ENCODE measurements around the gene CLNK.

The CLNK gene

DNA sequence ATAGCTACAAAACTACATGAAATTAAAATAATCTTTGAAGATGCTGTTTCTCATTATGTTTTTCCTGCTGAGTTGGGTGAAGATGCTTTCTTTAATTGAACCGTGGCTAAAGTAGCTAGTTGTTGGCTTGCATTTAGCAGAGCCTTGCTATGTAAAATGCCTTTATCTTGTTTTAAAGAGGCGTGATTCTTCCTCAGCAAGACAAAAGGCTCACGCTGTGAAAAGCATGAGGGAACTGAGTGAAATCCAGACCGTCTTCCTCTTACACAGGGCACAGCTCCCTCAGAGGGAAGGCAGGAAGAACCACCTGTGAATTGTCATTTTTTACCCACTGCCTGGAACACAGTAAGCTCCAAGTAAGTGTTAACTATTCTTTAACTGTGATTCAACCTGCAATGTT is 188.4 kb downstream of the CLNK start:
- no peaks in the 10 kb centered on the region for H3K4me1 ChIP-seq (ENCODE audit: low read length)
- no peaks in the 10 kb centered on the region for H3K36me3 ChIP-seq (replicated peaks; ENCODE audit: low read depth, low read length)
- H3K27me3 ChIP-seq (ENCODE audit: low read depth, low read length), result no peaks in the 10 kb centered on the region; the same call in 1 of the 2 replicates
- H3K27ac ChIP-seq (ENCODE audit: low read length), result no peak overlapping the region
- no peaks in the 10 kb centered on the region for H3K9me3 ChIP-seq (ENCODE audit: insufficient read depth, low read length)
- no peak overlapping the region for H3K4me2 ChIP-seq (ENCODE audit: low read length)
- H3K4me3 ChIP-seq (ENCODE audit: low read length), result no peak overlapping the region
- H4K20me1 ChIP-seq (ENCODE audit: insufficient read depth, low read length), result no peaks in the 10 kb centered on the region
- no peaks in the 10 kb centered on the region for H3K79me2 ChIP-seq (ENCODE audit: low read length)
- H3K9ac ChIP-seq (ENCODE audit: low read length), result no peak overlapping the region
- no peak overlapping the region for H2AFZ ChIP-seq (ENCODE audit: low read depth, low read length)
- no peak for TF ChIP-seq EZH2phosphoT487 (IDR thresholded peaks at IDR 0.05; ENCODE audit: low read depth)
- TF ChIP-seq, protein P1, sequence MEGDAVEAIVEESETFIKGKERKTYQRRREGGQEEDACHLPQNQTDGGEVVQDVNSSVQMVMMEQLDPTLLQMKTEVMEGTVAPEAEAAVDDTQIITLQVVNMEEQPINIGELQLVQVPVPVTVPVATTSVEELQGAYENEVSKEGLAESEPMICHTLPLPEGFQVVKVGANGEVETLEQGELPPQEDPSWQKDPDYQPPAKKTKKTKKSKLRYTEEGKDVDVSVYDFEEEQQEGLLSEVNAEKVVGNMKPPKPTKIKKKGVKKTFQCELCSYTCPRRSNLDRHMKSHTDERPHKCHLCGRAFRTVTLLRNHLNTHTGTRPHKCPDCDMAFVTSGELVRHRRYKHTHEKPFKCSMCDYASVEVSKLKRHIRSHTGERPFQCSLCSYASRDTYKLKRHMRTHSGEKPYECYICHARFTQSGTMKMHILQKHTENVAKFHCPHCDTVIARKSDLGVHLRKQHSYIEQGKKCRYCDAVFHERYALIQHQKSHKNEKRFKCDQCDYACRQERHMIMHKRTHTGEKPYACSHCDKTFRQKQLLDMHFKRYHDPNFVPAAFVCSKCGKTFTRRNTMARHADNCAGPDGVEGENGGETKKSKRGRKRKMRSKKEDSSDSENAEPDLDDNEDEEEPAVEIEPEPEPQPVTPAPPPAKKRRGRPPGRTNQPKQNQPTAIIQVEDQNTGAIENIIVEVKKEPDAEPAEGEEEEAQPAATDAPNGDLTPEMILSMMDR (IDR thresholded peaks at IDR 0.05; ENCODE audit: low read depth, low read length), result no peak

DNA sequence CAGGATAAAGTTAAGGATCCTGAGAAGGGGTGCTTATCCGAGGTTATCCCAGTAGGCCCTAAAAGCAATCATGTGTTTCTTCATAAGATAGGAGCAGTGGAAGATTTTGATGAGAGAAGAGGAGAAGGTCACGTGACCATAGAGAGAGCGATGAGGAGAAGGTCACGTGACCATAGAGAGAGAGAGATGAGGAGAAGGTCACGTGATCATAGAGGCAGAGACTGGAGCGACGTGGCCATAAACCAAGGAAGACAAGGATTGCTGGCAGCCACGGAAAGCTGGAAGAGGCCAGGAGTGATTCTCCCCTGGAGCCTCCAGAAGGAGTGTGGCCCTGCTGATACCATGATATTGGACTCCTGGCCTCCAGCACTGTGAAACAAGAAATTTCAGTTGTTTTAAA is 188.9 kb downstream of the CLNK start:
- no peaks in the 10 kb centered on the region for H4K20me1 ChIP-seq (ENCODE audit: insufficient read depth, low read length)
- no peaks in the 10 kb centered on the region for H3K36me3 ChIP-seq (replicated peaks; ENCODE audit: low read depth, low read length)
- no peaks in the 10 kb centered on the region for H3K9me3 ChIP-seq (ENCODE audit: insufficient read depth, low read length)
- no peak overlapping the region for H2AFZ ChIP-seq (ENCODE audit: low read depth, low read length)
- no peak overlapping the region for H3K4me2 ChIP-seq (ENCODE audit: low read length)
- no peak overlapping the region for H3K4me3 ChIP-seq (ENCODE audit: low read length)
- no peaks in the 10 kb centered on the region for H3K79me2 ChIP-seq (ENCODE audit: low read length)
- no peaks in the 10 kb centered on the region; the same call in 1 of the 2 replicates for H3K27me3 ChIP-seq (ENCODE audit: low read depth, low read length)
- H3K27ac ChIP-seq (ENCODE audit: low read length), result no peak overlapping the region
- H3K9ac ChIP-seq (ENCODE audit: low read length), result no peak overlapping the region
- no peaks in the 10 kb centered on the region for H3K4me1 ChIP-seq (ENCODE audit: low read length)
- TF ChIP-seq, protein P1 (IDR thresholded peaks at IDR 0.05; ENCODE audit: low read depth, low read length), result no peak
- TF ChIP-seq EZH2phosphoT487 (IDR thresholded peaks at IDR 0.05; ENCODE audit: low read depth), result no peak

DNA sequence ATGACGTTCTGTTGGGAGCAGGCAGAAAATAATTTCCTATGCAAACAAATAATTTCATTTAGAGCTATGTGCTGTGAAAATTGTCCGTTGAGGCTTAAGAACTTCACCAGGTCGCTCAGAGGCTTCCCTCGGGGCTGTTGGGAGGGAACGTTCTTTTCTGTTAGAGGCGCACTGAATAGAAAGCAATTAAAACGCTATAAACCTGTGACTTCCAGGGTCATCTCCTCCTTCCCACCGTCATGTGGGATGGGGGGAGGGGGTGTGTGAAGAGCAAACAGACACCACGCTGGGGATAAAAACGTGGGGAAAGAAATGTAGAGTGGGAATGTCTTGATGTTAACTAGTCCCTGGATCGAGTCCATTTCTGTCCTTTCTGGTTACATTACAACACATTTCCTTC is 192.1 kb downstream of the CLNK start:
- no peak overlapping the region for H3K4me2 ChIP-seq (ENCODE audit: low read length)
- H3K9ac ChIP-seq (ENCODE audit: low read length), result no peak overlapping the region
- H3K9me3 ChIP-seq (ENCODE audit: insufficient read depth, low read length), result no peaks in the 10 kb centered on the region
- H2AFZ ChIP-seq (ENCODE audit: low read depth, low read length), result no peak overlapping the region
- H4K20me1 ChIP-seq (ENCODE audit: insufficient read depth, low read length), result no peaks in the 10 kb centered on the region
- H3K4me1 ChIP-seq (ENCODE audit: low read length), result no peaks in the 10 kb centered on the region
- no peaks in the 10 kb centered on the region for H3K79me2 ChIP-seq (ENCODE audit: low read length)
- peaks cover 8% of the 10 kb centered on the region for H3K27me3 ChIP-seq (ENCODE audit: low read depth, low read length)
- no peak for TF ChIP-seq EZH2phosphoT487 (IDR thresholded peaks at IDR 0.05; ENCODE audit: low read depth)
- TF ChIP-seq, protein P1 (IDR thresholded peaks at IDR 0.05; ENCODE audit: low read depth, low read length), result no peak
- no peaks in the 10 kb centered on the region for H3K36me3 ChIP-seq (replicated peaks; ENCODE audit: low read depth, low read length)
- no peak overlapping the region for H3K27ac ChIP-seq (ENCODE audit: low read length)
- H3K4me3 ChIP-seq (ENCODE audit: low read length), result no peak overlapping the region

DNA sequence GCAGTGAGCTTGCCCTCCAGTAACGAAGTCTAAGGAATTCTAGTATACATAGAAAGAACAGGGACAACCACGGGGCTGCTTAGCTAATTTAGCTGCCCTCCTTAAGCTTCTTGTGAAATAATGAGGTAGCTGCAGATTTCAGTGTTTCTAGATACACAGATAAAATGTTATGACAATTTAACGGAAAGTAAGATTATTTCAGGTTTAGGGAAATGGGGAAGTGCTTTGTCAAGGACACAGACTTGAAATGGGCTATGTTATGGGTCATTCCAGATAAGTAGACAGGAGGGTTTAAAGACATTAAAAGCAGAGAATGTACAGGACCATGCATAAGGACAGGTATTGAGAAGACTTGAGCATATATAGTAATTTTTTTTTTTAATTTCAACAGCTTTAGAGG is 193.2 kb downstream of the CLNK start:
- Histone ChIP-seq H3K4me1 (ENCODE audit: low read length) (no peaks in the 10 kb centered on the region), H3K79me2 (ENCODE audit: low read length) (no peaks in the 10 kb centered on the region), H3K4me3 (ENCODE audit: low read length) (no peak overlapping the region), H3K4me2 (ENCODE audit: low read length) (no peak overlapping the region), H4K20me1 (ENCODE audit: insufficient read depth, low read length) (no peaks in the 10 kb centered on the region), H3K27me3 (ENCODE audit: low read depth, low read length) (peaks cover 8% of the 10 kb centered on the region), H3K36me3 (replicated peaks; ENCODE audit: low read depth, low read length) (no peaks in the 10 kb centered on the region), H3K9me3 (ENCODE audit: insufficient read depth, low read length) (no peaks in the 10 kb centered on the region), H2AFZ (ENCODE audit: low read depth, low read length) (no peak overlapping the region), H3K27ac (ENCODE audit: low read length) (no peak overlapping the region), H3K9ac (ENCODE audit: low read length) (no peak overlapping the region)
- TF ChIP-seq EZH2phosphoT487 (IDR thresholded peaks at IDR 0.05; ENCODE audit: low read depth), result no peak
- TF ChIP-seq, protein P1 (IDR thresholded peaks at IDR 0.05; ENCODE audit: low read depth, low read length), result no peak

Data from OCI-LY3 (cell line).